ENCODE data around the gene LRRC34.

DNA sequence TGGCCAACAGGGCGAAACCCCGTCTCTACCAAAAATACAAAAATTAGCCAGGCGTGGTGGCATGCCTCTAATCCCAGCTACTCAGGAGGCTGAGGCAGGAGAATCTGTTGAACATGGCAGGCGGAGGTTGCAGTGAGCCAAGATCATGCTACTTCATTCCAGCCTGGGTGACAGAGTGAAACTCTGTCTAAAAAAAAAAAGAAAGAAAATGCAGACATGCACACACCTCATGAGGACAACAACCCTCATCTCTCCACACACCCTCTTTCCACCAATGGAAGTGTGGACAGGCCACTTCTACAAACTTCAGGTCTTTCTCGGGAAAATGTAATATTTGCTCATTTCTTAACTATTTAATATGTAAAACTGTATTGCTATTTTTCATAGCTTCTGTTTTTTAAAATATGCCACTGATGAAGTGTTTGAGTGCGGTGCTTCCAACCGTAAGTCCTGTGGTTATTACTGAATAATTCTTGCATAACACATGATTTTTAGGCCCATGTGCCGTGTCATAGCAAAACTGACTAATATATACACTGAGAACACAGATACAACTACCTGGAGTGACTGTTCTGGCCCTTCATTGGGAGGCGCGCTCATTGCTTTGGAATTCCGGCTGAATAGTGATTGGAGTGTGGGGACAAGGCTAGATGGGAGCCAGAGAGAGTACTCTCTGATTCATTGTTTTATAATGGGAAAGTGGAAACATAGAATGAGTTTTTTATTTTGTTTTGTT, 33.9 kb upstream of the LRRC34 start:
- no peak for TF ChIP-seq UBTF (IDR thresholded peaks at IDR 0.05; ENCODE audit: borderline replicate concordance in 1 of 2, low read depth in 2 of 2, low read length in 2 of 2)
- no peak for TF ChIP-seq GABPB2 (CRISPR knock-in tag; conservative IDR thresholded peaks at IDR 0.05)
- no peak for TF ChIP-seq DMBX1 (CRISPR knock-in tag; IDR thresholded peaks at IDR 0.05; ENCODE audit: borderline replicate concordance)
- no peak for TF ChIP-seq JUN (IDR thresholded peaks at IDR 0.05; ENCODE audit: borderline replicate concordance, low read depth, low read length)
- TF ChIP-seq JUN (CRISPR knock-in tag; IDR thresholded peaks at IDR 0.05; ENCODE audit: borderline replicate concordance) = no peak
- TF ChIP-seq, protein P1, sequence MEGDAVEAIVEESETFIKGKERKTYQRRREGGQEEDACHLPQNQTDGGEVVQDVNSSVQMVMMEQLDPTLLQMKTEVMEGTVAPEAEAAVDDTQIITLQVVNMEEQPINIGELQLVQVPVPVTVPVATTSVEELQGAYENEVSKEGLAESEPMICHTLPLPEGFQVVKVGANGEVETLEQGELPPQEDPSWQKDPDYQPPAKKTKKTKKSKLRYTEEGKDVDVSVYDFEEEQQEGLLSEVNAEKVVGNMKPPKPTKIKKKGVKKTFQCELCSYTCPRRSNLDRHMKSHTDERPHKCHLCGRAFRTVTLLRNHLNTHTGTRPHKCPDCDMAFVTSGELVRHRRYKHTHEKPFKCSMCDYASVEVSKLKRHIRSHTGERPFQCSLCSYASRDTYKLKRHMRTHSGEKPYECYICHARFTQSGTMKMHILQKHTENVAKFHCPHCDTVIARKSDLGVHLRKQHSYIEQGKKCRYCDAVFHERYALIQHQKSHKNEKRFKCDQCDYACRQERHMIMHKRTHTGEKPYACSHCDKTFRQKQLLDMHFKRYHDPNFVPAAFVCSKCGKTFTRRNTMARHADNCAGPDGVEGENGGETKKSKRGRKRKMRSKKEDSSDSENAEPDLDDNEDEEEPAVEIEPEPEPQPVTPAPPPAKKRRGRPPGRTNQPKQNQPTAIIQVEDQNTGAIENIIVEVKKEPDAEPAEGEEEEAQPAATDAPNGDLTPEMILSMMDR (IDR thresholded peaks at IDR 0.05 in 2 of 3, conservative IDR thresholded peaks at IDR 0.05 in 1 of 3; ENCODE audit: insufficient read depth in 2 of 3, low read depth in 1 of 3, low read length in 3 of 3) = no peak
